Measurements from ENCODE around the gene DOCK2. TPM values are rescaled to one million over a fixed set of nuclear protein-coding genes. Genes with fewer than 3 reads are reported as not detected.

DOCK2 gene
- total and polyA plus RNA-seq, 2 donors = 4.1 to 19.1 TPM

GRCh38 chr5:169627551-169627950, 9.5 kb upstream of the DOCK2 start:
- WGBS = 80% methylated on average over 3 of the region's 3 CpGs
- no peak for DNase-seq (ENCODE audit: extremely low spot score)
- no peak overlapping the region for H3K27ac ChIP-seq (ENCODE audit: low read depth)

GRCh38 chr5:169628892-169629291, 8.2 kb upstream of the DOCK2 start:
- Histone ChIP-seq H3K36me3 (ENCODE audit: insufficient read depth) (no peaks in the 10 kb centered on the region), H3K4me1 (ENCODE audit: insufficient read depth) (no peaks in the 10 kb centered on the region), H3K4me3 (ENCODE audit: low read depth, low read length) (no peak overlapping the region), H3K27ac (ENCODE audit: low read depth) (no peak overlapping the region)
- 82% methylated on average over 2 of the region's 2 CpGs for WGBS
- no peak for DNase-seq (ENCODE audit: extremely low spot score)

More at GRCh38 chr5:169627551-169627950, 9.5 kb upstream of the DOCK2 start:
- no peaks in the 10 kb centered on the region for H3K4me1 ChIP-seq (ENCODE audit: insufficient read depth)
- H3K36me3 ChIP-seq (ENCODE audit: insufficient read depth) = no peaks in the 10 kb centered on the region
- no peak overlapping the region for H3K4me3 ChIP-seq (ENCODE audit: low read depth, low read length)

GRCh38 chr5:169629847-169630548, 7.1 kb upstream of the DOCK2 start:
- H3K4me1 ChIP-seq (ENCODE audit: insufficient read depth) = no peaks in the 10 kb centered on the region
- WGBS = 73% methylated on average over 6 of the region's 6 CpGs
- H3K36me3 ChIP-seq (ENCODE audit: insufficient read depth) = no peaks in the 10 kb centered on the region
- no peak overlapping the region for H3K27ac ChIP-seq (ENCODE audit: low read depth)
- DNase-seq (ENCODE audit: extremely low spot score) = no peak
- no peak overlapping the region for H3K4me3 ChIP-seq (ENCODE audit: low read depth, low read length)

GRCh38 chr5:169631360-169631759, 5.7 kb upstream of the DOCK2 start:
- H3K27ac ChIP-seq (ENCODE audit: low read depth) = no peak overlapping the region
- H3K4me3 ChIP-seq (ENCODE audit: low read depth, low read length) = no peak overlapping the region
- no peaks in the 10 kb centered on the region for H3K36me3 ChIP-seq (ENCODE audit: insufficient read depth)
- DNase-seq (ENCODE audit: extremely low spot score) = no peak
- WGBS = 79% methylated on average over 4 of the region's 4 CpGs
- H3K4me1 ChIP-seq (ENCODE audit: insufficient read depth) = no peaks in the 10 kb centered on the region

- H3K27ac ChIP-seq (ENCODE audit: low read depth) = no peak overlapping the region
- no peak for DNase-seq (ENCODE audit: extremely low spot score)
- no peaks in the 10 kb centered on the region for H3K4me1 ChIP-seq (ENCODE audit: insufficient read depth)
- no peak overlapping the region for H3K4me3 ChIP-seq (ENCODE audit: low read depth, low read length)
- 63% methylated on average over 1 of the region's 1 CpG for WGBS
- no peaks in the 10 kb centered on the region for H3K36me3 ChIP-seq (ENCODE audit: insufficient read depth)
Measured at GRCh38 chr5:169632946-169633345, 4.1 kb upstream of the DOCK2 start.

GRCh38 chr5:169634606-169635005, 2.5 kb upstream of the DOCK2 start:
- H3K27ac ChIP-seq (ENCODE audit: low read depth) = no peak overlapping the region
- WGBS = 88% methylated on average over 1 of the region's 1 CpG
- H3K4me1 ChIP-seq (ENCODE audit: insufficient read depth) = no peaks in the 10 kb centered on the region

GRCh38 chr5:169635936-169636335, 1.1 kb upstream of the DOCK2 start:
- Histone ChIP-seq H3K4me3 (ENCODE audit: low read depth, low read length) (no peak overlapping the region), H3K4me1 (ENCODE audit: insufficient read depth) (no peaks in the 10 kb centered on the region), H3K36me3 (ENCODE audit: insufficient read depth) (no peaks in the 10 kb centered on the region), H3K27ac (ENCODE audit: low read depth) (no peak overlapping the region)
- no peak for DNase-seq (ENCODE audit: extremely low spot score)
- 70% methylated on average over 1 of the region's 1 CpG for WGBS

More at GRCh38 chr5:169634606-169635005, 2.5 kb upstream of the DOCK2 start:
- DNase-seq (ENCODE audit: extremely low spot score) = no peak
- Histone ChIP-seq H3K4me3 (ENCODE audit: low read depth, low read length) (no peak overlapping the region), H3K36me3 (ENCODE audit: insufficient read depth) (no peaks in the 10 kb centered on the region)

GRCh38 chr5:169636477-169637084, 494 bp upstream of the DOCK2 start:
- Histone ChIP-seq H3K4me3 (ENCODE audit: low read depth, low read length) (peak overlapping the region; percentile 35), H3K27ac (ENCODE audit: low read depth) (no peak overlapping the region), H3K36me3 (ENCODE audit: insufficient read depth) (no peaks in the 10 kb centered on the region), H3K4me1 (ENCODE audit: insufficient read depth) (no peaks in the 10 kb centered on the region)
- no peak for DNase-seq (ENCODE audit: extremely low spot score)
- 35% methylated on average over 23 of the region's 23 CpGs for WGBS

- no peak overlapping the region for H3K27ac ChIP-seq (ENCODE audit: low read depth)
- peak overlapping the region; percentile 35 for H3K4me3 ChIP-seq (ENCODE audit: low read depth, low read length)
- 20% methylated on average over 18 of the region's 18 CpGs for WGBS
- H3K4me1 ChIP-seq (ENCODE audit: insufficient read depth) = no peaks in the 10 kb centered on the region
- H3K36me3 ChIP-seq (ENCODE audit: insufficient read depth) = no peaks in the 10 kb centered on the region
- DNase-seq (ENCODE audit: extremely low spot score) = no peak
Measured at GRCh38 chr5:169637549-169638121, 560 bp downstream of the DOCK2 start.

GRCh38 chr5:169641253-169641652, 4.2 kb downstream of the DOCK2 start:
- Histone ChIP-seq H3K4me3 (ENCODE audit: low read depth, low read length) (no peak overlapping the region), H3K27ac (ENCODE audit: low read depth) (no peak overlapping the region), H3K4me1 (ENCODE audit: insufficient read depth) (no peaks in the 10 kb centered on the region), H3K36me3 (ENCODE audit: insufficient read depth) (no peaks in the 10 kb centered on the region)
- 19% methylated on average over 6 of the region's 6 CpGs for WGBS
- no peak for DNase-seq (ENCODE audit: extremely low spot score)

GRCh38 chr5:169646856-169647255, 9.8 kb downstream of the DOCK2 start:
- DNase-seq (ENCODE audit: extremely low spot score) = no peak
- H3K36me3 ChIP-seq (ENCODE audit: insufficient read depth) = no peaks in the 10 kb centered on the region
- 91% methylated on average over 3 of the region's 3 CpGs for whole genome bisulfite sequencing
- H3K4me3 ChIP-seq (ENCODE audit: low read depth, low read length) = no peak overlapping the region
- no peak overlapping the region for H3K27ac ChIP-seq (ENCODE audit: low read depth)
- H3K4me1 ChIP-seq (ENCODE audit: insufficient read depth) = no peaks in the 10 kb centered on the region

GRCh38 chr5:169647566-169647965, 10.5 kb downstream of the DOCK2 start:
- WGBS = 9% methylated on average over 1 of the region's 1 CpG
- no peak for DNase-seq (ENCODE audit: extremely low spot score)
- H3K36me3 ChIP-seq (ENCODE audit: insufficient read depth) = no peaks in the 10 kb centered on the region
- no peak overlapping the region for H3K27ac ChIP-seq (ENCODE audit: low read depth)
- H3K4me3 ChIP-seq (ENCODE audit: low read depth, low read length) = no peak overlapping the region
- no peaks in the 10 kb centered on the region for H3K4me1 ChIP-seq (ENCODE audit: insufficient read depth)

- H3K27ac ChIP-seq (ENCODE audit: low read depth) = no peak overlapping the region
- H3K4me1 ChIP-seq (ENCODE audit: insufficient read depth) = no peaks in the 10 kb centered on the region
- no peaks in the 10 kb centered on the region for H3K36me3 ChIP-seq (ENCODE audit: insufficient read depth)
- no peak for DNase-seq (ENCODE audit: extremely low spot score)
- 58% methylated on average over 13 of the region's 13 CpGs for whole genome bisulfite sequencing
- H3K4me3 ChIP-seq (ENCODE audit: low read depth, low read length) = no peak overlapping the region
Measured at GRCh38 chr5:169648725-169649310, 11.7 kb downstream of the DOCK2 start.

- WGBS = 73% methylated on average over 7 of the region's 7 CpGs
- Histone ChIP-seq H3K27ac (ENCODE audit: low read depth) (no peak overlapping the region), H3K36me3 (ENCODE audit: insufficient read depth) (no peaks in the 10 kb centered on the region), H3K4me3 (ENCODE audit: low read depth, low read length) (no peak overlapping the region), H3K4me1 (ENCODE audit: insufficient read depth) (no peaks in the 10 kb centered on the region)
- DNase-seq (ENCODE audit: extremely low spot score) = no peak
Measured at GRCh38 chr5:169649486-169649885, 12.4 kb downstream of the DOCK2 start.

All from urinary bladder (tissue), 4 donors.